ENCODE data around the gene KLK8.

The KLK8 gene

DNA sequence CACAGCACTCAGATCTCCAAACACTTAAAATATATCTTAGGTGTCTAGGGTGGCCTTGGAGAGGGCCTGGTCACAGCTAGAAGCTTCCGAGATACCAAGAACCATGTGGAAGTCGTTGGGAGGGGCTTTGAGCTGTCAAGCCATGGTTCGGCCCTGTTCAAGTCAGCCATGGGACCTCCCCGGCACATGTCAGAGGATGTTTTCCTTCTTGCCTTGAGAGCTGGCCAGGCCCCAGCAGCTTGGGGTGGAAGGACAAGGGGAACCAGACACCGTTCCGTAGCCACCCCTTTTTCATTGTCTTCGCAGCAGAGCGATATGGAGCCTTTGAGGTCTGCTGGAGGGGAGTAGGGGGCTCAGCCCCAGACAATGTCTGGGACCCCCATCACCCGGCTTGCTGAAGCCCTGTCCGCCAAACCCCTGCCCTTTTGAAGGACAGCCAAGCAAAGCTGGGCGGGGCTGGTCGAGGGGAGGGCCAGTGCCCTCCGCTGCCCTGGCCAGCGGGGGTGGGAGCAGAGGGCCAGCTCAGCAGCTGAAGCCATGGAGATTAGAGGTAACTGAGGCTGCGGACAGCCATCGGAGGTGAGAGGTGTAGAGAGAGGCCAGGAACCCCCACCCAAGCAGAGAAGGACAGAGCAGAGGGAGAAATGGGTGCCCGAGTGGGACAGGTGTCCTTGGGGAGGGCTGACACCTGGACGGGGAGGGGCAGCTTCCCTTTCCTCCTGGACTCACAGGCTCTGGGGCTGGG lies 24.6 kb upstream of the KLK8 start:
- ATAC-seq (ENCODE audit: low read depth) (no peak), DNase-seq (ENCODE audit: low spot score in 2 of 2) (no peak)
- H3K4me1 Mint-ChIP-seq: no peaks in the 10 kb centered on the region
- peaks cover 21% of the 10 kb centered on the region for H3K27me3 Mint-ChIP-seq
- H3K4me3 Mint-ChIP-seq: no peak overlapping the region
- peaks cover 2% of the 10 kb centered on the region for H3K9me3 Mint-ChIP-seq
- no peaks in the 10 kb centered on the region for H3K36me3 Mint-ChIP-seq
- H3K27ac Mint-ChIP-seq: no peak overlapping the region

GRCh38 chr19:51025401-51025800 lies 24.0 kb upstream of the KLK8 start:
- H3K27me3 Mint-ChIP-seq: peaks cover 17% of the 10 kb centered on the region

GRCh38 chr19:51024924-51025323 lies 23.5 kb upstream of the KLK8 start:
- no peak for ATAC-seq (ENCODE audit: low read depth)
- DNase-seq (ENCODE audit: low spot score in 2 of 2): no peak
- no peak overlapping the region for H3K4me3 Mint-ChIP-seq
- H3K9me3 Mint-ChIP-seq: peaks cover under 1% of the 10 kb centered on the region
- peaks cover 19% of the 10 kb centered on the region for H3K27me3 Mint-ChIP-seq
- peaks cover under 1% of the 10 kb centered on the region for H3K36me3 Mint-ChIP-seq
- H3K4me1 Mint-ChIP-seq: peaks cover 1% of the 10 kb centered on the region
- no peak overlapping the region for H3K27ac Mint-ChIP-seq

More at GRCh38 chr19:51025401-51025800, 24.0 kb upstream of the KLK8 start:
- ATAC-seq (ENCODE audit: low read depth): no peak
- no peak for DNase-seq (ENCODE audit: low spot score in 2 of 2)
- Mint-ChIP-seq H3K9me3 (no peaks in the 10 kb centered on the region), H3K4me3 (no peak overlapping the region), H3K36me3 (no peaks in the 10 kb centered on the region), H3K27ac (no peak overlapping the region), H3K4me1 (no peaks in the 10 kb centered on the region)

DNA sequence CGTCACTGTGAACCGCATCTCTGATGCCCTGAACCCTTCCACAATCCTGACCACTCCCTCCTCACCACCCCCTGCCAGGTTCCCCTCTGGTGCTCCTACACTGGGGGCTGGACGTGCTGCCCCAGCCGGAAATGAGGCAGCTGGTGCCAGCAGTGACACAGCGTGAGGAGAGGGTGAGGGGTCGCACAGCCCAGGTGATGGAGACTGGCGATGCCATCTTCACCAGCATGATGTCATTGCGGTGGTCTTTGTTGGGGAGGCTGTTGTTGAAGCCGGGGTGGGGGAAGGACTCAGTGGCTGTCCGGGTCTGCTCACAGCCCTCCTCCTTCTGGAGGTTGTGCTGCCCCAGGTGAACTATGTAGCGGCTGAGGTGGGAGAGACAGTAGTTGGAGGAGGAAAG lies 22.5 kb upstream of the KLK8 start:
- H3K27me3 Mint-ChIP-seq: peaks cover 21% of the 10 kb centered on the region
- no peak for ATAC-seq (ENCODE audit: low read depth)
- H3K4me3 Mint-ChIP-seq: no peak overlapping the region
- H3K36me3 Mint-ChIP-seq: peaks cover 2% of the 10 kb centered on the region
- peaks cover 3% of the 10 kb centered on the region for H3K4me1 Mint-ChIP-seq
- H3K27ac Mint-ChIP-seq: no peak overlapping the region
- H3K9me3 Mint-ChIP-seq: peaks cover 2% of the 10 kb centered on the region
- no peak for DNase-seq (ENCODE audit: low spot score in 2 of 2)

DNA sequence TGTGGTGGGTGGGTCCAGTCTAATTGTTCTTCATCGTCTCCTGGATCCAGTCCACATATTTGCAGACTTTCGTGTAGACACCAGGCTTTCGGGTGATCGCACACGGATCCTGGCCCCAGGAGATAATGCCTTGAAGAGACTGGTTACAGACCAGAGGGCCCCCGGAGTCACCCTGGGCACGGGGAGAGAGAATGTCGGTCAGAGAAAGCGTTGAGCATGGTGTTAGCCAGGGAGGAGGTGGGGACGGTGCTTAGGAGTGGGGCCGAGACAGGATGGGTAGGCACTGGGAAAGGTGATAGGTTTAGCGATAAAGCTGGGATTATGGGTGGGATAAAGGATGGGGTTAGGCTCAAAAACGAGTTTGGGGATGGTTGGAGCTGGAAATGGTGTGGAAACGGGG lies 21.1 kb upstream of the KLK8 start:
- Mint-ChIP-seq H3K4me1 (peaks cover 6% of the 10 kb centered on the region), H3K9me3 (peaks cover 3% of the 10 kb centered on the region), H3K27me3 (peaks cover 27% of the 10 kb centered on the region), H3K27ac (no peak overlapping the region), H3K36me3 (peaks cover 5% of the 10 kb centered on the region), H3K4me3 (no peak overlapping the region)
- ATAC-seq (ENCODE audit: low read depth) (no peak), DNase-seq (ENCODE audit: low spot score in 2 of 2) (no peak)

GRCh38 chr19:51020988-51021651 lies 19.7 kb upstream of the KLK8 start:
- Mint-ChIP-seq H3K4me1 (peaks cover 13% of the 10 kb centered on the region), H3K27me3 (peaks cover 29% of the 10 kb centered on the region), H3K27ac (no peak overlapping the region), H3K36me3 (peaks cover 7% of the 10 kb centered on the region), H3K9me3 (peaks cover 3% of the 10 kb centered on the region), H3K4me3 (no peak overlapping the region)
- DNase-seq (ENCODE audit: low spot score in 2 of 2) (no peak), ATAC-seq (ENCODE audit: low read depth) (no peak)

DNA sequence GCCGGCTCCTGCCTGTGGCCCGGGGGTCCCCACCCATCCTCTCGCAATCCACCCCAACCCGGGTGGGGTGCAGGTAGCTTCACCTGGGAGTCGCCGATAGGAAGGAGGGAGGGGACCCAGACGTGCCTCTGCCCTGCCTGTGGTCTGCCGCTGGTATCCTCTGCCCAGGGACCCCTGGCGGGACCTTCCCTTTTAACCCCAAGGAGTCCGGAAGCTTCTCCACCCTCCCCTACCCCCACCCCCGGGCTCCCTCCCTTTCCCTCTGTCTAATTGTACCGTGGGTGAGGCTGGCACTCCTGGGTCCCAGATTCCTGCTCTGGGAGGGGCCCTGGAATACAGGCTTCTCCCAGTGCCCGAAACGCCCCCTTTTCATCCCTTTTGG lies 18.1 kb upstream of the KLK8 start, which contains the start of gene KLK10:
Gene KLK10, minus strand, starts transcription at position 166 of the 382 bp plus-strand sequence. CDS start 579 bp downstream, outside the sequence.
- Mint-ChIP-seq H3K9me3 (peaks cover 3% of the 10 kb centered on the region), H3K27me3 (peaks cover 39% of the 10 kb centered on the region), H3K27ac (no peak within 1 kb of the TSS), H3K4me1 (peaks cover 13% of the 10 kb centered on the region), H3K4me3 (peak within 1 kb of the TSS; percentile 62), H3K36me3 (peaks cover 7% of the 10 kb centered on the region)
- ATAC-seq (ENCODE audit: low read depth) (no peak), DNase-seq (ENCODE audit: low spot score in 2 of 2) (no peak)

DNA sequence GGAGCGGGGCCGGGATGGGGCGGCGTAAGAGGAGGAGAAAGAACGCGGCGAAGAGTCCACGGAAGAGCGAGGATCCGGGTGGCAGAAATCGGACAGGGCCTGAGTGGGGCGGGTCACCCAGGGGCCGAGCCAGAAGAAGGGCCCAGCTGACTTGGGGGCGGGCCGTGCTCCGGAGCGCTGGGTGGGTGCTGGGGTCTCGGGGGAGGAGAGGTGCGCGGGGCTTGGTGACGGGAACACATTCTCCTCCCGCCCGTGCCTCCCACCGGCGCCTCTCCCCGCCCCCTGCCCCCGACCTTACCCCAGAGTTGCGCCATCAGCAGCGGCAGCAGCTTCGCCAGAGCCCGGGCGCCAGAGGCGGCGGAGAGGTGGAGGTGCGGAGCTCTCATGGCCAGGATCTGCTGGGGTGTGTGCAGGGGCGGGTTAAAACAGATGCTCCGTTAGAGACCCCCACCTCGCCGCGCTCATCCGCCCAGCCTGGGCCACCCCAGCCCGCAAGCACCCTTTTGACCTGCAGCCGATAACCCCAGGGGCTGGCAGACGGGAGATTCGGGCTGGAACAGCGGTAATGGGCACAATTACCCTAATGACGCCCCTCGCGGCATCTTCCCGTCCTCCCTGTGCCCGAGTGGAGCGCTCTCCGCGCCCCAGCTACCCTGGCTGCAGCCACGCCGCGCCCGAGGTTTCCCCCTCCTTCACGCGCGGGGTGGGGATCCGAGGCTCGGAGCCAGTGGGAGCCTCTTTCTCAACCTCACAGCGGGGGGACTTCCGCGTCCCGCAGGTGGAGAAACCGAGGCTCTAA lies 17.5 kb upstream of the KLK8 start:
- peaks cover 43% of the 10 kb centered on the region for H3K27me3 Mint-ChIP-seq
- peaks cover 13% of the 10 kb centered on the region for H3K4me1 Mint-ChIP-seq
- no peak overlapping the region for H3K27ac Mint-ChIP-seq
- no peak for ATAC-seq (ENCODE audit: low read depth)
- H3K36me3 Mint-ChIP-seq: peaks cover 7% of the 10 kb centered on the region
- peak overlapping the region; percentile 62 for H3K4me3 Mint-ChIP-seq
- H3K9me3 Mint-ChIP-seq: peaks cover 3% of the 10 kb centered on the region
- no peak for DNase-seq (ENCODE audit: low spot score in 2 of 2)

DNA sequence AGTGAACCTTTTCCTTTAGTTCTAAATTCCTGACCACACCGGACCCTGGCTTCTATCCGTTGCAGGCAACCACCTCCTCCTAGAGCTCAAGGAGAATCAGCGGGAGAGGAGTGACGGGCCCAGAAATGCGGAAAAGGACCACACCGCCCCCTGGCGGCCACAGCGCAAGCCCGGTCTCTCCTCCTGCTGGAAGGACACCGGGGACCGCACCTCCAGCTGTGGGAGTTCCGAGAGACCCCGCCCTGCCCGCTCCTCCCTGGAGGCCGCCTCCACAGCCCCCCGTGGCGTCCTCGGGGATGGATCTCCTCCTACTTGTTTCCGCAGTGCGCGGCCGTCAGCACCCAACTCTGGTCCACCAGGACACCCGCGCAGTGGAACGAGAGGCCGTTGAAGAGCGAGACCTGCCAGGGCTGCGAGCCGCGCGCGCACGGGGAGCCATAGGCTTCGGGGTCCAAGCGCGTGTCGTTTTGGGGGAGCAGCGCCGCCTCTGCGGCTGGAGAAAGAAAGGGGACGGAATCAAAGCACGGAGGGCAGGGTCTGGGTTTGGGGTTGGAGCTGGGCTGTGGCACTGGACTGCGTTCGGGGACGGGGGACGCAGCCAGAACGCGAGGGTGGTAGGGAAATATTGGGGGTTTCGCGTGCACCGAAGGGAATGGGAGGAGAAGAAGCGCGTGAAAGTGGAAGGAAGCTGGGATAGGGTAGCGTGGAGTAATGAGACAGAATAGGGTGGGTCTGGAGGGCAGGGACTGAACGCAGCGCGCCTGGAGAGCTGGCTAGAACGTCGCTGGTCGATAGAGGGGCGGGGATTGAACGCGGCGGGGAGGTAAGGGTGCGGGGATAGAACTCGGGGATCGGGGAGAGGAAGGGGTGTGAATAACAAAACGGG lies 15.6 kb upstream of the KLK8 start:
- peaks cover 39% of the 10 kb centered on the region for H3K27me3 Mint-ChIP-seq
- H3K36me3 Mint-ChIP-seq: peaks cover 7% of the 10 kb centered on the region
- no peak overlapping the region for H3K27ac Mint-ChIP-seq
- H3K4me3 Mint-ChIP-seq: peak overlapping the region; percentile 22
- H3K9me3 Mint-ChIP-seq: peaks cover 3% of the 10 kb centered on the region
- H3K4me1 Mint-ChIP-seq: peaks cover 16% of the 10 kb centered on the region
- no peak for ATAC-seq (ENCODE audit: low read depth)
- no peak for DNase-seq (ENCODE audit: low spot score in 2 of 2)

GRCh38 chr19:51015691-51016267 lies 14.4 kb upstream of the KLK8 start:
- no peak overlapping the region for H3K27ac Mint-ChIP-seq
- peaks cover 3% of the 10 kb centered on the region for H3K9me3 Mint-ChIP-seq
- H3K36me3 Mint-ChIP-seq: peaks cover 7% of the 10 kb centered on the region
- ATAC-seq (ENCODE audit: low read depth): no peak
- H3K4me1 Mint-ChIP-seq: peaks cover 16% of the 10 kb centered on the region
- H3K4me3 Mint-ChIP-seq: no peak overlapping the region
- no peak for DNase-seq (ENCODE audit: low spot score in 2 of 2)
- H3K27me3 Mint-ChIP-seq: peaks cover 39% of the 10 kb centered on the region

- no peak for DNase-seq (ENCODE audit: low spot score in 2 of 2)
- H3K4me3 Mint-ChIP-seq: no peak overlapping the region
- H3K27me3 Mint-ChIP-seq: peaks cover 40% of the 10 kb centered on the region
- H3K27ac Mint-ChIP-seq: no peak overlapping the region
- peaks cover 2% of the 10 kb centered on the region for H3K9me3 Mint-ChIP-seq
- ATAC-seq (ENCODE audit: low read depth): no peak
- peaks cover 5% of the 10 kb centered on the region for H3K36me3 Mint-ChIP-seq
- H3K4me1 Mint-ChIP-seq: peaks cover 13% of the 10 kb centered on the region
Observed at GRCh38 chr19:51014242-51014641, 12.8 kb upstream of the KLK8 start.

GRCh38 chr19:51012661-51013190 lies 11.3 kb upstream of the KLK8 start:
- Mint-ChIP-seq H3K27ac (no peak overlapping the region), H3K9me3 (no peaks in the 10 kb centered on the region), H3K36me3 (peaks cover 2% of the 10 kb centered on the region), H3K27me3 (peaks cover 38% of the 10 kb centered on the region), H3K4me3 (no peak overlapping the region), H3K4me1 (peaks cover 11% of the 10 kb centered on the region)
- DNase-seq (ENCODE audit: low spot score in 2 of 2) (no peak), ATAC-seq (ENCODE audit: low read depth) (no peak)
